Measurements from ENCODE around the gene ACBD6.

ACBD6 gene

GRCh38 chr1:180248731-180249681 is 253.4 kb downstream of the ACBD6 start:
- H3K27ac ChIP-seq (replicated peaks), result no peak overlapping the region
- DNase-seq (ENCODE audit: low read depth in 1 of 2, low spot score in 1 of 2), result peak in 1 of 2 experiments; percentile 34
- TF ChIP-seq GABPA (IDR thresholded peaks at IDR 0.05; ENCODE audit: low read depth) (no peak), CTCF (IDR thresholded peaks at IDR 0.05; ENCODE audit: insufficient read depth, low read length) (no peak), SPI1 (IDR thresholded peaks at IDR 0.05; ENCODE audit: borderline replicate concordance, low read depth) (no peak), POLR2AphosphoS5 (IDR thresholded peaks at IDR 0.05; ENCODE audit: low read depth) (no peak)
- TF ChIP-seq, protein P1, sequence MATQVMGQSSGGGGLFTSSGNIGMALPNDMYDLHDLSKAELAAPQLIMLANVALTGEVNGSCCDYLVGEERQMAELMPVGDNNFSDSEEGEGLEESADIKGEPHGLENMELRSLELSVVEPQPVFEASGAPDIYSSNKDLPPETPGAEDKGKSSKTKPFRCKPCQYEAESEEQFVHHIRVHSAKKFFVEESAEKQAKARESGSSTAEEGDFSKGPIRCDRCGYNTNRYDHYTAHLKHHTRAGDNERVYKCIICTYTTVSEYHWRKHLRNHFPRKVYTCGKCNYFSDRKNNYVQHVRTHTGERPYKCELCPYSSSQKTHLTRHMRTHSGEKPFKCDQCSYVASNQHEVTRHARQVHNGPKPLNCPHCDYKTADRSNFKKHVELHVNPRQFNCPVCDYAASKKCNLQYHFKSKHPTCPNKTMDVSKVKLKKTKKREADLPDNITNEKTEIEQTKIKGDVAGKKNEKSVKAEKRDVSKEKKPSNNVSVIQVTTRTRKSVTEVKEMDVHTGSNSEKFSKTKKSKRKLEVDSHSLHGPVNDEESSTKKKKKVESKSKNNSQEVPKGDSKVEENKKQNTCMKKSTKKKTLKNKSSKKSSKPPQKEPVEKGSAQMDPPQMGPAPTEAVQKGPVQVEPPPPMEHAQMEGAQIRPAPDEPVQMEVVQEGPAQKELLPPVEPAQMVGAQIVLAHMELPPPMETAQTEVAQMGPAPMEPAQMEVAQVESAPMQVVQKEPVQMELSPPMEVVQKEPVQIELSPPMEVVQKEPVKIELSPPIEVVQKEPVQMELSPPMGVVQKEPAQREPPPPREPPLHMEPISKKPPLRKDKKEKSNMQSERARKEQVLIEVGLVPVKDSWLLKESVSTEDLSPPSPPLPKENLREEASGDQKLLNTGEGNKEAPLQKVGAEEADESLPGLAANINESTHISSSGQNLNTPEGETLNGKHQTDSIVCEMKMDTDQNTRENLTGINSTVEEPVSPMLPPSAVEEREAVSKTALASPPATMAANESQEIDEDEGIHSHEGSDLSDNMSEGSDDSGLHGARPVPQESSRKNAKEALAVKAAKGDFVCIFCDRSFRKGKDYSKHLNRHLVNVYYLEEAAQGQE (IDR thresholded peaks at IDR 0.05; ENCODE audit: insufficient replicate concordance, low read depth), result no peak
- H3K27me3 ChIP-seq (ENCODE audit: insufficient read depth, poor library complexity, severe bottlenecking), result no peaks in the 10 kb centered on the region
- H3K4me3 ChIP-seq (replicated peaks; ENCODE audit: insufficient read depth, low read length), result no peak overlapping the region

- TF ChIP-seq GABPA (IDR thresholded peaks at IDR 0.05; ENCODE audit: low read depth), result no peak
- TF ChIP-seq, protein P1 (IDR thresholded peaks at IDR 0.05; ENCODE audit: insufficient replicate concordance, low read depth), result no peak
- no peak for TF ChIP-seq CTCF (IDR thresholded peaks at IDR 0.05; ENCODE audit: insufficient read depth, low read length)
- TF ChIP-seq POLR2AphosphoS5 (IDR thresholded peaks at IDR 0.05; ENCODE audit: low read depth), result no peak
- TF ChIP-seq SPI1 (IDR thresholded peaks at IDR 0.05; ENCODE audit: borderline replicate concordance, low read depth), result no peak
- Histone ChIP-seq H3K27ac (replicated peaks) (no peak overlapping the region), H3K27me3 (ENCODE audit: insufficient read depth, poor library complexity, severe bottlenecking) (no peaks in the 10 kb centered on the region), H3K4me3 (replicated peaks; ENCODE audit: insufficient read depth, low read length) (no peak overlapping the region)
- DNase-seq (ENCODE audit: low read depth in 1 of 2, low spot score in 1 of 2), result no peak
Measured at GRCh38 chr1:180248176-180248575, 254.2 kb downstream of the ACBD6 start.

- no peaks in the 10 kb centered on the region for H3K27me3 ChIP-seq (ENCODE audit: insufficient read depth, poor library complexity, severe bottlenecking)
- no peak for TF ChIP-seq SPI1 (IDR thresholded peaks at IDR 0.05; ENCODE audit: borderline replicate concordance, low read depth)
- no peak for TF ChIP-seq POLR2AphosphoS5 (IDR thresholded peaks at IDR 0.05; ENCODE audit: low read depth)
- TF ChIP-seq GABPA (IDR thresholded peaks at IDR 0.05; ENCODE audit: low read depth), result no peak
- no peak for TF ChIP-seq CTCF (IDR thresholded peaks at IDR 0.05; ENCODE audit: insufficient read depth, low read length)
- TF ChIP-seq, protein P1 (IDR thresholded peaks at IDR 0.05; ENCODE audit: insufficient replicate concordance, low read depth), result no peak
- DNase-seq (ENCODE audit: low read depth in 1 of 2, low spot score in 1 of 2), result no peak
- no peak overlapping the region for H3K4me3 ChIP-seq (replicated peaks; ENCODE audit: insufficient read depth, low read length)
- H3K27ac ChIP-seq (replicated peaks), result peak overlapping the region; percentile 44
Measured at GRCh38 chr1:180247580-180247979, 254.8 kb downstream of the ACBD6 start.
